ENCODE data around the gene CCDC178.

DNA sequence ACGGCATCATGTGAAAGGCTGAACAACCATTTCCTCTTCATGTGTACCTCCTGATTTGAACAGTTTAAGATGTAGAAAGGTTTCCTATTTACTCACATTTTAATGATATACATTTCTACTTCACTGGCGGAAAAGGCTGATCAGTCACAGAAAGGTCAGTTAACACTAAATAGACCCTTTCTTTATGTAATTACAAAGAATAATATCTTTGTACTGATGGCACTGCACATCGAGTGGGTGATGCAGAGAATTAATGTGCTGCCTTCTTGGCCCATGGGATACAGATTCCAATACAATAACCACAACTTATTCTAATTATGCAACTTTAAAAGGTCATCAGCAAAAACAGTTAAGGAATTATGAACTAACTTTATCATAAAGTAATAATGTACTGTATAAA is 339.2 kb downstream of the CCDC178 start:
- TF ChIP-seq, protein P1, sequence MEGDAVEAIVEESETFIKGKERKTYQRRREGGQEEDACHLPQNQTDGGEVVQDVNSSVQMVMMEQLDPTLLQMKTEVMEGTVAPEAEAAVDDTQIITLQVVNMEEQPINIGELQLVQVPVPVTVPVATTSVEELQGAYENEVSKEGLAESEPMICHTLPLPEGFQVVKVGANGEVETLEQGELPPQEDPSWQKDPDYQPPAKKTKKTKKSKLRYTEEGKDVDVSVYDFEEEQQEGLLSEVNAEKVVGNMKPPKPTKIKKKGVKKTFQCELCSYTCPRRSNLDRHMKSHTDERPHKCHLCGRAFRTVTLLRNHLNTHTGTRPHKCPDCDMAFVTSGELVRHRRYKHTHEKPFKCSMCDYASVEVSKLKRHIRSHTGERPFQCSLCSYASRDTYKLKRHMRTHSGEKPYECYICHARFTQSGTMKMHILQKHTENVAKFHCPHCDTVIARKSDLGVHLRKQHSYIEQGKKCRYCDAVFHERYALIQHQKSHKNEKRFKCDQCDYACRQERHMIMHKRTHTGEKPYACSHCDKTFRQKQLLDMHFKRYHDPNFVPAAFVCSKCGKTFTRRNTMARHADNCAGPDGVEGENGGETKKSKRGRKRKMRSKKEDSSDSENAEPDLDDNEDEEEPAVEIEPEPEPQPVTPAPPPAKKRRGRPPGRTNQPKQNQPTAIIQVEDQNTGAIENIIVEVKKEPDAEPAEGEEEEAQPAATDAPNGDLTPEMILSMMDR (IDR thresholded peaks at IDR 0.05), result no peak
- no peak for TF ChIP-seq POLR2A (IDR thresholded peaks at IDR 0.05)
